ENCODE data around the gene GALNT17.

The GALNT17 gene

DNA sequence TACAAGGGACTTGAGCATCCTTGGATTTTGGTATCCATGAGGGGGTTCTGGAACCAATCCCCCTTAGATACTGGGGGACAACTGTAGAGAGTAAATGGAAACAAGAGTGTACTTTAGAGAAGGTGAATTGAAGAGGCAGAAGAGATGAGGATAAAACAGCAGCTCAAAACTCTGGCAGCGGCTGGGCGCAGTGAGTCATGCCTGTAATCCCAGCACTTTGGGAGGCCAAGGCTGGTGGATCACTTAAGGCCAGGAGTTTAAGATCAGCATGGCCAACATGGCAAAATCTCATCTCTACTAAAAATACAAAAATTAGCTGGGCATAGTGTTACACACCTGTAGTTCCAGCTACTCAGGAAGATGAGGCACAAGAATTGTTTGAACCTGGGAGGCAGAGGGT is 218.7 kb downstream of the GALNT17 start:
- no peaks in the 10 kb centered on the region for H3K9me3 ChIP-seq (replicated peaks; ENCODE audit: insufficient read depth, low read length)
- no peaks in the 10 kb centered on the region for H3K36me3 ChIP-seq (replicated peaks; ENCODE audit: insufficient read depth, low read length)
- H3F3A ChIP-seq (ENCODE audit: insufficient read depth, low read length) = no peaks in the 10 kb centered on the region
- H3K27ac ChIP-seq (ENCODE audit: low read length) = no peak overlapping the region
- no peaks in the 10 kb centered on the region for H4K20me1 ChIP-seq (ENCODE audit: insufficient read depth, low read length)
- no peaks in the 10 kb centered on the region for H3K79me2 ChIP-seq (ENCODE audit: low read length)
- no peaks in the 10 kb centered on the region for H3K9me2 ChIP-seq (replicated peaks; ENCODE audit: insufficient read depth, low read length)
- TF ChIP-seq, protein P1, sequence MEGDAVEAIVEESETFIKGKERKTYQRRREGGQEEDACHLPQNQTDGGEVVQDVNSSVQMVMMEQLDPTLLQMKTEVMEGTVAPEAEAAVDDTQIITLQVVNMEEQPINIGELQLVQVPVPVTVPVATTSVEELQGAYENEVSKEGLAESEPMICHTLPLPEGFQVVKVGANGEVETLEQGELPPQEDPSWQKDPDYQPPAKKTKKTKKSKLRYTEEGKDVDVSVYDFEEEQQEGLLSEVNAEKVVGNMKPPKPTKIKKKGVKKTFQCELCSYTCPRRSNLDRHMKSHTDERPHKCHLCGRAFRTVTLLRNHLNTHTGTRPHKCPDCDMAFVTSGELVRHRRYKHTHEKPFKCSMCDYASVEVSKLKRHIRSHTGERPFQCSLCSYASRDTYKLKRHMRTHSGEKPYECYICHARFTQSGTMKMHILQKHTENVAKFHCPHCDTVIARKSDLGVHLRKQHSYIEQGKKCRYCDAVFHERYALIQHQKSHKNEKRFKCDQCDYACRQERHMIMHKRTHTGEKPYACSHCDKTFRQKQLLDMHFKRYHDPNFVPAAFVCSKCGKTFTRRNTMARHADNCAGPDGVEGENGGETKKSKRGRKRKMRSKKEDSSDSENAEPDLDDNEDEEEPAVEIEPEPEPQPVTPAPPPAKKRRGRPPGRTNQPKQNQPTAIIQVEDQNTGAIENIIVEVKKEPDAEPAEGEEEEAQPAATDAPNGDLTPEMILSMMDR (IDR thresholded peaks at IDR 0.05; ENCODE audit: low read length) = no peak
- TF ChIP-seq EZH2phosphoT487 (IDR thresholded peaks at IDR 0.05; ENCODE audit: low read length) (no peak), EZH2 (optimal IDR thresholded peaks at IDR 0.05; ENCODE audit: low read depth, low read length) (no peak)
- H3K4me2 ChIP-seq (ENCODE audit: low read depth, low read length) = no peak overlapping the region
- H2AFZ ChIP-seq (ENCODE audit: low read length) = no peak overlapping the region
- no peak overlapping the region for H3K4me3 ChIP-seq (ENCODE audit: low read length)
- H3K27me3 ChIP-seq (replicated peaks; ENCODE audit: insufficient read depth, low read length) = no peaks in the 10 kb centered on the region
- no peak overlapping the region for H3K9ac ChIP-seq (ENCODE audit: low read length)
- no peak for DNase-seq
- no peaks in the 10 kb centered on the region for H3K4me1 ChIP-seq (ENCODE audit: low read length)

DNA sequence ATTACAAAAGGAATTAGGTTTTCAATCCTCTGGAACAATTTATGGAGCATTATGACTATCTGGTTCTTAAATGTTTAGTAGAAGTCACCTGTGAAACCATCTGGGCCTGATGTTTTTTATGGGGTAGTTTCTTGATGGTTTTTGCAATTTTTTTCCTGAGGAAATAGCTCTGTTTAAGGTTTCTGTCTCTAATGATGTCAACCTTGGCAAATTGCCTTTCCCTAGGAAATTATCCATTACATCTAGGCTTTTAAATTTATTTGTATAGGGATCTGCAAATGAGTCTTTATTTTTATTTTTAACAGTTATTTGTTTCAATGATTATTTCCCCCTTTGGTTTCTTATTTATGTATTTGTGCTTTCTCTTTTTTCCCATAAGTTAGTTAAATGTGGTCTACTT is 222.8 kb downstream of the GALNT17 start:
- no peak overlapping the region for H3K27ac ChIP-seq (ENCODE audit: low read length)
- no peaks in the 10 kb centered on the region for H3K4me1 ChIP-seq (ENCODE audit: low read length)
- no peaks in the 10 kb centered on the region for H3K9me3 ChIP-seq (replicated peaks; ENCODE audit: insufficient read depth, low read length)
- H3K4me2 ChIP-seq (ENCODE audit: low read depth, low read length) = no peak overlapping the region
- H3F3A ChIP-seq (ENCODE audit: insufficient read depth, low read length) = no peaks in the 10 kb centered on the region
- no peak for DNase-seq
- no peaks in the 10 kb centered on the region for H3K79me2 ChIP-seq (ENCODE audit: low read length)
- no peaks in the 10 kb centered on the region for H3K36me3 ChIP-seq (replicated peaks; ENCODE audit: insufficient read depth, low read length)
- H2AFZ ChIP-seq (ENCODE audit: low read length) = no peak overlapping the region
- H3K4me3 ChIP-seq (ENCODE audit: low read length) = no peak overlapping the region
- H3K9ac ChIP-seq (ENCODE audit: low read length) = no peak overlapping the region
- no peaks in the 10 kb centered on the region for H3K27me3 ChIP-seq (replicated peaks; ENCODE audit: insufficient read depth, low read length)
- H3K9me2 ChIP-seq (replicated peaks; ENCODE audit: insufficient read depth, low read length) = no peaks in the 10 kb centered on the region
- no peak for TF ChIP-seq EZH2phosphoT487 (IDR thresholded peaks at IDR 0.05; ENCODE audit: low read length)
- TF ChIP-seq, protein P1 (IDR thresholded peaks at IDR 0.05; ENCODE audit: low read length) = no peak
- no peak for TF ChIP-seq EZH2 (optimal IDR thresholded peaks at IDR 0.05; ENCODE audit: low read depth, low read length)
- no peaks in the 10 kb centered on the region for H4K20me1 ChIP-seq (ENCODE audit: insufficient read depth, low read length)

DNA sequence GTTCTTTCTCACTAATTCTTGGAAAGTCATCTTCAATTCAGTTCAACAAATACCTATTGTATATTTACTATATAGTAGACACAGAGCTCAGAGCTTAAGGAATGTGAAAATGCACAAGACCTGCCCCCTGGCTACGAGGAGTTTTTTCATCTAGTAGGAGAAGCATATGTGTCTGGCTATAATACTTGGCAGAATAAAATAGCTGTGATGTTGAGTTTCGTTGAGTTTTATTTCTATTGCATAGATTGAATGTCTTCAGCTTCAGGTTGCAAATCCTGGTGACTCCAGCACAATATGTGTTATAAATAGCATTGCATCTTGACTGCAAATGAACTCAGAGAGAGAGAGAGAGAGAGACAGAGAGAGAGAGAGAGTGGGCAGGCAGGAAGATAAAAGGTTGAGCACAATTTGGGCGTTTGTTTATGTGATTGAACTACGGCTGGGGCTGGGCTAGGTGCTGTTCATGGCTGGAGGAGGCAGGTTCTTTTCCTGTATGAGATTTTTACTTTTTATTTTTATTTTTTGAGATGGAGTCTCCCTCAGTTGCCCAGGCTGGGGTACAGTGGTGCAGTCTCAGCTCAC is 229.6 kb downstream of the GALNT17 start:
- H3K9me2 ChIP-seq (replicated peaks; ENCODE audit: insufficient read depth, low read length) = no peaks in the 10 kb centered on the region
- no peak overlapping the region for H2AFZ ChIP-seq (ENCODE audit: low read length)
- H3F3A ChIP-seq (ENCODE audit: insufficient read depth, low read length) = no peaks in the 10 kb centered on the region
- H3K4me1 ChIP-seq (ENCODE audit: low read length) = no peaks in the 10 kb centered on the region
- no peak for TF ChIP-seq EZH2phosphoT487 (IDR thresholded peaks at IDR 0.05; ENCODE audit: low read length)
- TF ChIP-seq EZH2 (optimal IDR thresholded peaks at IDR 0.05; ENCODE audit: low read depth, low read length) = no peak
- TF ChIP-seq, protein P1 (IDR thresholded peaks at IDR 0.05; ENCODE audit: low read length) = no peak
- H3K36me3 ChIP-seq (replicated peaks; ENCODE audit: insufficient read depth, low read length) = no peaks in the 10 kb centered on the region
- H3K79me2 ChIP-seq (ENCODE audit: low read length) = no peaks in the 10 kb centered on the region
- no peak overlapping the region for H3K9ac ChIP-seq (ENCODE audit: low read length)
- DNase-seq = no peak
- no peak overlapping the region for H3K27ac ChIP-seq (ENCODE audit: low read length)
- no peaks in the 10 kb centered on the region for H3K27me3 ChIP-seq (replicated peaks; ENCODE audit: insufficient read depth, low read length)
- H3K4me3 ChIP-seq (ENCODE audit: low read length) = no peak overlapping the region
- no peaks in the 10 kb centered on the region for H4K20me1 ChIP-seq (ENCODE audit: insufficient read depth, low read length)
- no peaks in the 10 kb centered on the region for H3K9me3 ChIP-seq (replicated peaks; ENCODE audit: insufficient read depth, low read length)
- H3K4me2 ChIP-seq (ENCODE audit: low read depth, low read length) = no peak overlapping the region
